HG02885 (cell line): ENCODE results near the gene DMTF1.
A peak's percentile ranks its signal among the peaks of the same experiment; 100 is the strongest.

Experiments
- ATAC-seq: cut with Tn5 transposase; IDR thresholded peaks from one replicate; pipeline ENCODE4 v1.9.1; 2021; ENCODE audit warnings: mild to moderate bottlenecking; ENCODE audit not compliant: unreplicated experiment, poor library complexity

Gene DMTF1

GRCh38 chr7:87144173-87144657, 8.0 kb upstream of the DMTF1 start:
- ATAC-seq, result peak; percentile 97

GRCh38 chr7:87146740-87147386, 5.4 kb upstream of the DMTF1 start:
- no peak for ATAC-seq

- no peak for ATAC-seq
Observed at GRCh38 chr7:87147500-87147899, 4.8 kb upstream of the DMTF1 start.

GRCh38 chr7:87148332-87148955, 3.8 kb upstream of the DMTF1 start:
- ATAC-seq, result no peak

- no peak for ATAC-seq
Observed at GRCh38 chr7:87151002-87151728, 1.1 kb upstream of the DMTF1 start.

- ATAC-seq, result peak; percentile 33
Observed at GRCh38 chr7:87151729-87152111, 533 bp upstream of the DMTF1 start.

- ATAC-seq, result peak; percentile 13
Observed at GRCh38 chr7:87152897-87153641, 816 bp downstream of the DMTF1 start.

- no peak for ATAC-seq
Observed at GRCh38 chr7:87154166-87154565, 1.9 kb downstream of the DMTF1 start.

GRCh38 chr7:87154569-87154968, 2.3 kb downstream of the DMTF1 start:
- peak; percentile 7 for ATAC-seq

- ATAC-seq, result no peak
Observed at GRCh38 chr7:87155788-87156187, 3.5 kb downstream of the DMTF1 start.

GRCh38 chr7:87156709-87157108, 4.5 kb downstream of the DMTF1 start:
- ATAC-seq, result no peak

GRCh38 chr7:87159538-87159937, 7.3 kb downstream of the DMTF1 start:
- ATAC-seq, result peak; percentile 51

GRCh38 chr7:87164433-87164832, 12.2 kb downstream of the DMTF1 start:
- ATAC-seq, result no peak

- ATAC-seq, result no peak
Observed at GRCh38 chr7:87170828-87171227, 18.6 kb downstream of the DMTF1 start.

- ATAC-seq, result peak; percentile 43
Observed at GRCh38 chr7:87171282-87171934, 19.2 kb downstream of the DMTF1 start.

GRCh38 chr7:87173471-87173870, 21.2 kb downstream of the DMTF1 start:
- no peak for ATAC-seq

GRCh38 chr7:87178320-87178719, 26.1 kb downstream of the DMTF1 start:
- no peak for ATAC-seq

- ATAC-seq, result no peak
Observed at GRCh38 chr7:87179180-87179579, 26.9 kb downstream of the DMTF1 start.

- ATAC-seq, result no peak
Observed at GRCh38 chr7:87187120-87187519, 34.9 kb downstream of the DMTF1 start.

- peak; percentile 56 for ATAC-seq
Observed at GRCh38 chr7:87188930-87189329, 36.7 kb downstream of the DMTF1 start.
